GM21576 (cell line): ENCODE measurements around the gene RAD51B.
A peak's percentile ranks its signal among the peaks of the same experiment; 100 is the strongest.

Experiments used
- ATAC-seq: cut with Tn5 transposase; IDR thresholded peaks from one replicate; pipeline ENCODE4 v1.9.1; 2021; ENCODE audit warnings: mild to moderate bottlenecking, moderate library complexity; ENCODE audit not compliant: unreplicated experiment

The RAD51B gene

GRCh38 chr14:68682166-68683103, 862.9 kb downstream of the RAD51B start:
- no peak for ATAC-seq

DNA sequence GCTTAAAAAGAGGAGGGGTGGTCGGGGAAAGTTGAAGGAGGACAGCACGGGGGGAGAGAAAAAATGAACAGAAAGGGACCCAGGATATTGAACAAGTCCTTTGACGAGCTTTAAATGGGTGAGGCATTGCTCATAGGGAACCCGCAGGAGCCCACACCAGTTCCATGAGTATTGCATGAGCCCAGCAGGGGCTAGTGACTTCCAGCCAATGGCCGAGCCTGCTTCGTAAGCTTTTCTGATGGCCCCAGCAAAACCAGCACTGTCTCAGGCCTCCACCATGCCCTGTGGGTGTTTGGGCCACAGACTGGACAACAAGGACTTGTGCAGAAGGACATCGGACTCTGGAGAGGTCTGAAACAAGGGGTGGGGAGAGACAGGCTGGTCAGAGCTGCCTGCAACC, 863.7 kb downstream of the RAD51B start:
- ATAC-seq = no peak

- ATAC-seq = no peak
Observed at GRCh38 chr14:68684466-68685418, 865.2 kb downstream of the RAD51B start.

- ATAC-seq = peak; percentile 82
Observed at GRCh38 chr14:68685419-68686204, 866.0 kb downstream of the RAD51B start.

DNA sequence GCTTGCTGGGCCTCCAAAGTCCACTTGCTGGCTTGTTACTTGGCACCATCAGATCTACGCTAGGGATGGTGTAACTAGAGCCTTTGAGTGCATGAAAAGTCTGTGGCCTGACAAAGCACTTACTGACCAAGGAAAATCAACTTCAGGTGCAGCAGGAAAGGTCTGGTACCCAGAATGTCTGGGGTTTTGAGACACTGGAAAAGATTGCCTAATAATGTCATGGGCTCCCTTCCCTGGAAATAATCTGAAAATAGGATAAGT, 866.6 kb downstream of the RAD51B start:
- no peak for ATAC-seq

- no peak for ATAC-seq
Observed at GRCh38 chr14:68686724-68687123, 867.1 kb downstream of the RAD51B start.

- no peak for ATAC-seq
Observed at GRCh38 chr14:68687746-68688145, 868.2 kb downstream of the RAD51B start.

GRCh38 chr14:68688872-68689371, 869.3 kb downstream of the RAD51B start:
- ATAC-seq = no peak

DNA sequence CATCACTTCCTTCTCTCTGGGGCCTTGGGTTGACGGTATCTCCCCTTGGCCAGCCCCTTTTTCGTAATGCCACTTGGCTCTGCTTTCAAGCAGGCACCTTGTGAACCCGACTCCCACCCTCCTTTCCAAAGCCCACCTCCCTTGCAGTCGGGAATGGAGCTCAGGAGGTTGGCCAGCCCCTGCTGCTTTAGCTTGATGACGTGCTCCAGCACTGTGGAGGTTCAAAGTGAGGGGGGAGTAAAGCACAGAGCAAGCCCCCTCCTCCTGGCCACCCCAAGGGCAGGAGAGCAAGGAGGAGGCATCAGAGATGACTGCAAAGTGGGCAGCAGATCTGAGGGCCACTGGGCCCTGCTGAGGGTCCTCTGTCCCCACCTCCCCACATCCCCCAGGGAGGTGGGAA, 869.9 kb downstream of the RAD51B start:
- no peak for ATAC-seq

GRCh38 chr14:68690089-68690958, 870.7 kb downstream of the RAD51B start:
- ATAC-seq = no peak

DNA sequence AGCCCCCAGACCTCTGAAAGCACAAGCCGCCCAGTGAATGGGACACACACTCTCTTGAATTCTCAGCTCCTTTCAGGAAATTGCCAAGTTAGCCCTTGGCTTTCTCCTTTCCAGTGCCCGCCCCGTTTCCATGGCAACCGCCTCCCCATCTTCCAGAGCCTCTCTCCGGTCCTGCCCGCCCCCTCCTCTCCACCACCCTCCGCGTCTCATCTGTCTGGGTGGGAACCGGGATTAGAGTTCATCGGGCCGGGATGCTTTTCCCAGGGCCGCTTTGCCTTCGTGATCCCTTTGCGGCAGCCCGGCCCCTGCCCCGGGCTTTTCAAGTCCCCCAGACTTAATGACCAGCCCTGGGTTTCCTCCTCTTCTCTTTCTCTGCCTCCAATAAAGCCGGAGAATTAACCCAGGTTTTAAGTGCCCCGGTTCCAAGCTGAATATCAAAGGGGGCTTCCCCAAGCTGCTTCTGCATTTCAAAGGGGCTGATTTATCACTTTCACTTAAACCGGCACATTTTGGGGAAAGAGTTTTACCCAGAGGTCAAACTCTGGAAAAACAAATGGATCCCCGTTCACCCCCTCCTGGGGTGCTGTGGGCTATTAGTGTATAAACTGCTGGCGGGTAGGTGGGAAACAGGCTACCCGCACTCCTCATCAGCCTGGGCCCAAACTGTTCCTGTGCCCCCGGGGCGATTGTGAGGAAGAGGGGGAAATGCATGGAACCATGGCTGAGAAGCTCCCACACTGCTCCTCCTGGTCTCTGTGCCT, 871.6 kb downstream of the RAD51B start:
- ATAC-seq = no peak

DNA sequence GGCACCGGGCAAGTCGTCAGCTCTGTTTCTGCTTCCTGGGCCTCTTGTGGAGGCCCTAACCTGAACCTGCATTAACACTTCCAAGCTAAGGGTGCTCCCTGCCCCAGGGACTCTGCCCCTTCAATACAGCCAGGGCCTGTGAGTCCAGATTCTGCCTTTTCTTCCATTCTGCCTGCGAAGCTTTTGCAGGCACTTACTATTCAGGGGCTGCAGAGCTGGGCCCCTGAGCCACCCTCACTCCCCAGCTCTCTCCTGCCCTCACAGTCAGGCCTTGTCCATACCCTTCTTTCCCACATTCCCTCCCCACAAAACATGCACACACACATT, 872.2 kb downstream of the RAD51B start:
- no peak for ATAC-seq

DNA sequence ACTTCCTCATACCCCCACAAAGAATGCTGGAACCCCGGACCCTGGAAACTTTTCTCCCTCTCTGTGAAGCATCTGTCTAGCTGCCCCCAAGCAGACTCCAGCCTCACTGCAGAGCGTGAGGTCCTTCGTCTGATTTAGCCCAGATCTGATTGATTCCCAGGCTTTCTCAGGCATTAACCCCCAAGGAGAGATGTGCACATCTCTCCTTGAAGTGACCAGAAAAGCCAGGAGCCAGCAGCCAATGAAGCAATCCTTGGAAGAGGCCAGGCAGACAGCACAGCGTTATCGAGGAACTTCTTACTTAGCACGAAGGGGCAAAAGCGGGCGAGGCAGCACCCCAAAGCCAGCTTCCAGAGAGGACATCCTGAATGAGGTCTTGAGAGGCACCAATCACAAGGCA, 872.6 kb downstream of the RAD51B start:
- no peak for ATAC-seq

GRCh38 chr14:68692916-68693771, 873.6 kb downstream of the RAD51B start:
- no peak for ATAC-seq

GRCh38 chr14:68693926-68694325, 874.3 kb downstream of the RAD51B start:
- ATAC-seq = no peak

GRCh38 chr14:68694516-68695235, 875.1 kb downstream of the RAD51B start:
- no peak for ATAC-seq

GRCh38 chr14:68695326-68695768, 875.8 kb downstream of the RAD51B start:
- peak; percentile 88 for ATAC-seq

DNA sequence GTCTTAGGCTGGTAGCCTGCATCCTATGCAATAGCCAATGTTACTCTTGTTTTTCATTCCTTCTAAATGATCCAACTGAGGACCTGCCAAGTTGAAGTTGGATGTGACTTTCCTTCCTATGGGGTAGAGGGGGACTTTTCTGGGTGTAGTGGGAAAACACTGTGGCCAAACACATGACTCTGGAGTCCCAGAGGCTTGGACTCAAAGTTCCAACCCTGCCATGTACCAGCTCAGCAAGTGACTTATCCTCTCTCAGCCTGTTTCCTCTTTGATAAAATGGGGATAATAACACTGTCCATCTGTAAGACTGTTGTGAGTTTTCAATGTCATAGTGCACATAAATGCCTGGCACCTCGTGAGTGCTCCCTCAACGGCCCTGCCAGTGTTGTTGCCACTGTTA, 876.3 kb downstream of the RAD51B start:
- no peak for ATAC-seq
